GM12865 (cell line): ENCODE data around the gene APMAP.

Experiments used
- DNase-seq: peaks from one replicate; pipeline ENCODE4 v3.0.0; 2010; ENCODE audit warnings: low read depth
- H3K4me3 ChIP-seq: 2 replicates; pipeline ENCODE4 v1.5.1; 2011; ENCODE audit warnings: mild to moderate bottlenecking, low read depth, low read length, control low read depth
- TF ChIP-seq, protein P1 (sequence below): IDR thresholded peaks from 2 replicates; pipeline ENCODE4 v1.5.1; 2011; ENCODE audit warnings: low read length, control low read depth, low read depth, inconsistent platforms; ENCODE audit not compliant: insufficient read depth; ENCODE audit errors: missing control alignments

Gene APMAP

DNA sequence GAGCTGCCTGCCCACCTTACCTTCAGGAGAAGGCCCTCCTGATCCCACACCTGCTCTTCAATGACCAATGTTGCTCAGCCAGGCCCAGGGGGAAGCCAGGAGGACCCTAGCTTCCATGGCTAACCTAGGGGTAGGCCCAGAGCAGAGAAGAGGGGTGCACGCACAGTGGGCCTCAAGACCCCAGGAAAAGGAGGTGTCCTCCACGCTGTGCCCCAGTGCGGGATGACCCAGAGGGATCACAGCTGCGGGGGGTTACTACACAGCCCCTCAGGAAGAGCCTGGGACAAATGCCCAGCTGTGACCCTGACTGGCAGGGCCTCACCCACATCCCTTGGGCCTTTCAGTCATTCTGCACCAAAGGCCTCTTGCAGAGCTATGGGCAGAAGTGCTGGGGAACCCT, 31.6 kb upstream of the APMAP start:
- H3K4me3 ChIP-seq = no peak overlapping the region
- TF ChIP-seq, protein P1, sequence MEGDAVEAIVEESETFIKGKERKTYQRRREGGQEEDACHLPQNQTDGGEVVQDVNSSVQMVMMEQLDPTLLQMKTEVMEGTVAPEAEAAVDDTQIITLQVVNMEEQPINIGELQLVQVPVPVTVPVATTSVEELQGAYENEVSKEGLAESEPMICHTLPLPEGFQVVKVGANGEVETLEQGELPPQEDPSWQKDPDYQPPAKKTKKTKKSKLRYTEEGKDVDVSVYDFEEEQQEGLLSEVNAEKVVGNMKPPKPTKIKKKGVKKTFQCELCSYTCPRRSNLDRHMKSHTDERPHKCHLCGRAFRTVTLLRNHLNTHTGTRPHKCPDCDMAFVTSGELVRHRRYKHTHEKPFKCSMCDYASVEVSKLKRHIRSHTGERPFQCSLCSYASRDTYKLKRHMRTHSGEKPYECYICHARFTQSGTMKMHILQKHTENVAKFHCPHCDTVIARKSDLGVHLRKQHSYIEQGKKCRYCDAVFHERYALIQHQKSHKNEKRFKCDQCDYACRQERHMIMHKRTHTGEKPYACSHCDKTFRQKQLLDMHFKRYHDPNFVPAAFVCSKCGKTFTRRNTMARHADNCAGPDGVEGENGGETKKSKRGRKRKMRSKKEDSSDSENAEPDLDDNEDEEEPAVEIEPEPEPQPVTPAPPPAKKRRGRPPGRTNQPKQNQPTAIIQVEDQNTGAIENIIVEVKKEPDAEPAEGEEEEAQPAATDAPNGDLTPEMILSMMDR = no peak
- DNase-seq = no peak

DNA sequence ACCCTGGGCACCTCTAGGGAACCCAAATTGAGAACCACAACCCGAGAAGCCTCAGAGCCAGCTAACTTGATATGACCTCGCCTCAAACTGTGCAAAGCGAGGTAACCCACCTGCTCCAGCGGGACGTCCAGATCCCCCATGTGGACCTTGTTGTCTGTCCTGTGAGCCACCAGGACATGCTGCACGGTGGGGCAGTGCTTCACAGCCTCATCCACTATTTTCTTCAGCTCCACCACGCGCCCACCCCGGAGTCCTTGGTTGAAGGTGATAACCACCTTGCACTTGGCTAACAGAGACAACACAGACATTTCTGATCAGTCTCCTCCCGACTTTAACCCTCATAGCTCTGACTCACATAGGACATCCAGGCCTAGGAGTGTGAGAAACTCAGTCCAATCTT, 30.8 kb upstream of the APMAP start:
- DNase-seq = no peak
- no peak overlapping the region for H3K4me3 ChIP-seq
- TF ChIP-seq, protein P1 = no peak

DNA sequence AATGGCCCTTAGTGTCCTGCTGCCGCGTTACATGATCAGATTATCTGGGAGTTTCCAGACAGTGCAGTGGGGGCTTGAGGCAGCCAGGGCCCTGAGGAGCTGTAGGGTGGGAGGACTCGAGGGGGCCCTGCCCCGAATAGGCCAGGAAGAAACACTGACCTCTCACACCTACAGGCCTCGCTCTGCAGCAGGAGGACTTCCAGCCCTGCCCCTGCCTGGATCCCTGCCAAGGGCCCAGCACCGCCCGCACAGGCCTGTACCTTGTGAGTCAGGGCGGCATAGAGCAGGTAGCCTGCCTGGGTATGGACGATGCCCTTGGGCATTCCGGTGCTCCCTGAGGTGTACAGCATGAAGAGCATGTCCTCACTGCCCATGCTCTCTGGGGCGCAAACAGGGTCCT, 30.1 kb upstream of the APMAP start:
- DNase-seq = no peak
- H3K4me3 ChIP-seq = no peak overlapping the region
- TF ChIP-seq, protein P1 = no peak

DNA sequence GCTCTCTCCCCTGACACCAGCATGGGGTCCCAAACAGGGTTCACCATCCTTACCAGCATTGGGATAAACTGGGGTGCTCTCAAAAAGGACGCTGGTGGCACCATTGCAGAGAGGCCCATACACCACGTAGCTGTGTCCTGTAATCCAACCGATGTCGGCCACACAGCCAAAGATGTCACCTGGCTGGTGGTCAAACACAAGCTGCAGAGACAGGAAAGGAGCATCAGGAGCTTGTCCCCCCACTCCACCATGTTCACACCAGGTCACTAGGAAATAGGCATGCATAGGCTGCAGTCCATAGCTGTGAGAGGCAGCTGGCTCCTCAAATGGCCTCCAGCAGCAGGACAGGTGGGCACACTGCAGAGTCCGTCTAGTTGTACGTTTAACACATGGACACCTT, 28.8 kb upstream of the APMAP start:
- TF ChIP-seq, protein P1 = no peak
- no peak for DNase-seq
- H3K4me3 ChIP-seq = no peak overlapping the region

DNA sequence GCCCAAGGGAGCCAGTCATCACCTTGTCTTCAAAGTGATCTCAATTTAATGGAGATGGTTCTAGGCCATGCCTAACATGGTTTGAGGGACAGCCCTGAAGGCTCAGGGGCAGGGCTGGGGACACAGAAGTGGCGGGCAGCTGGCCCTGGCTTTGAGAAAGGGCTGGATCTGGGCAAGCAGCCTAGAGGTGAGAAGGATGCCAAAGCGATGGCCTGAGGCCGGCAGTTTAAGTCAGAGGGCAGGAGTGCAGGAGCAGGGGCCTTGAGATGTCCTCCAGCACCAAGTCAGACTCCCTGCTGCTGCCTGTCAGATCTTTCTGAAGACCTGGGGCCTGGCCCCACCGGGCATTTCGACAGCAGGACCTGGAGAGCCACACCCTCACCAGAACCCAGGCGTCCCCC, 28.4 kb upstream of the APMAP start:
- no peak overlapping the region for H3K4me3 ChIP-seq
- no peak for DNase-seq
- TF ChIP-seq, protein P1 = no peak

DNA sequence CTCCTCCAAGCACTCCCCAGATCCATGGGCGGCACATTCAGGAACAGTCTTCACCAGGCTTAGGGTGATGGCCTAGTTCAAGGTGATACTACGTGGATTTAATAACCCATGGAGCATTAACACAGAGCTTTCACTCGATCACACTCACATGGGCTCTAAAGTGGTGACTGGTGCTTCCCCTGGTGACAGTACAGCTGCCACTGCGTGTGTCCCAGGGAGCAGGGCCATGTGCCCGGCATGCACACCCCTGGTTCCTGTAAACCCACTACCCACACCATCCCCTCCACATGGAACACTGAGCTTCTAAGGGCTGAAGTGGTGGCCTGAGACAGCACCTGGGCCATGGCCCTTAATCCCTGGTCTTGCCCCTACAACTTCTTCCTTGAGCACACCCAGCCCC, 27.8 kb upstream of the APMAP start:
- TF ChIP-seq, protein P1 = no peak
- H3K4me3 ChIP-seq = no peak overlapping the region
- DNase-seq = no peak

DNA sequence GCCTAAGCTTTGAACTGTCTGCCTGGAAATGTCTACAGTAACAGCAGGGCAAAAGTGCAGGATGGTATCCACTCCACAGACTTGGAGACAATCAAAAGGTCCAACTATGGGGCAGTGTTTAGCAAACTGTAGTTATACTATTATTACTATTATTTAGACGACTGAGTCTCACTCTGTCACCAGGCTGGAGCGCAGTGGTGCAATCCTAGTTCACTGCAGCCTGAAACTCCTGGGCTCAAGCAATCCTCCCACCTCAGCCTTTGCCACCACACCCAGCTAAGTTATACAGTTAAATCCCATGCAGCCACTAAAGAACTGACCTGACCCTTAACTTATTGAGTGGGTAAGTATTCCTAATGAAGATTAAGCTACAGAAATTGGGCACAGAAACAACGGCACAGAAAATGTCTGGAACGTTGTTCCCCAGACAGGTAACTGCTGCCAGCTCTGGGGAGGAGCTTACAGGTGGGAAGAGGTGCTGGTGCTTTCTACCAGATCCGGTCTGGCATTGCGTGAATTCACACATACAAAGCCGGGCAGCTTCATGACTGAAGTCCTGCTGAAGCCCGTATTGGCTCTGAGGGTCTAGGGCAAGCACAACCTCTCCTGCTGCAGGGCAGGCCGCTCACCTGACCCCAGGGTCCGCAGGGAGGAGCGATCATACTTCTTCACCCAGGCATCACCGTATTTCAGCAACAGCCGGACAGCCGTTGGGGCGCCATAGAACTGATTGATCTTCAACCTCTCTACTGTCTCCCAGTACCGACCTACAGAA, 27.0 kb upstream of the APMAP start:
- TF ChIP-seq, protein P1 = no peak
- no peak for DNase-seq

More for the DNA sequence above, 27.0 kb upstream of the APMAP start:
- H3K4me3 ChIP-seq = no peak overlapping the region
